GM10266 (cell line): ENCODE data around the gene ZC3H13.

Experiments used
- DNase-seq: peaks from one replicate; pipeline ENCODE4 v3.0.0; 2012; ENCODE audit errors: extremely low spot score
- CTCF ChIP-seq: IDR thresholded peaks from 2 replicates; pipeline ENCODE4 v1.5.1; 2012; ENCODE audit warnings: mild to moderate bottlenecking, low read depth; ENCODE audit not compliant: control insufficient read depth, insufficient read depth; ENCODE audit errors: missing control alignments

ZC3H13 gene

GRCh38 chr13:45954836-45955800 lies 97.4 kb downstream of the ZC3H13 start:
- no peak for DNase-seq
- no peak for TF ChIP-seq CTCF

GRCh38 chr13:45953082-45953481 lies 99.5 kb downstream of the ZC3H13 start:
- no peak for TF ChIP-seq CTCF

GRCh38 chr13:45951724-45952123 lies 100.8 kb downstream of the ZC3H13 start:
- no peak for DNase-seq
- TF ChIP-seq CTCF = no peak

More at GRCh38 chr13:45953082-45953481, 99.5 kb downstream of the ZC3H13 start:
- DNase-seq = no peak

- no peak for TF ChIP-seq CTCF
- DNase-seq = no peak
These were observed 101.4 kb downstream of the ZC3H13 start for GRCh38 chr13:45951166-45951565.

GRCh38 chr13:45950386-45951000 lies 102.1 kb downstream of the ZC3H13 start:
- no peak for DNase-seq
- TF ChIP-seq CTCF = no peak

GRCh38 chr13:45949161-45949560 lies 103.4 kb downstream of the ZC3H13 start:
- TF ChIP-seq CTCF = no peak
- no peak for DNase-seq

- DNase-seq = no peak
- TF ChIP-seq CTCF = no peak
These were observed 108.6 kb downstream of the ZC3H13 start for GRCh38 chr13:45943965-45944364.
